SK-N-SH (cell line): ENCODE results near the gene ARFRP1. TPM values are rescaled to one million over a fixed set of nuclear protein-coding genes. Genes with fewer than 3 reads are reported as not detected.

ENCODE experiments used
- CTCF ChIA-PET: fragments of 300-600, 350-600 bp; formaldehyde crosslinking; extraction: SDS; loops from one replicate; lab custom pipeline; 2021; lab: Yijun Ruan, JAX
- POLR2A ChIA-PET: fragments of 350-600 bp; sonication (Branson Sonifier 250); formaldehyde crosslinking; extraction: SDS; loops from one replicate; lab custom pipeline; 2020; ENCODE audit warnings: antibody characterized with exemption, inconsistent platforms; lab: Yijun Ruan, JAX
- DNase-seq: peaks from one replicate; pipeline ENCODE4 v3.0.0; 2012
- H2AFZ ChIP-seq: fragments of 200-600 bp; sonication (generic); 2 replicates; pipeline ENCODE4 v1.8.1; 2016; ENCODE audit warnings: antibody characterized with exemption, mild to moderate bottlenecking, low read depth
- H3F3A ChIP-seq: fragments of 200-600 bp; sonication (generic); replicated peaks from 2 replicates; pipeline ENCODE3; 2016; ENCODE audit warnings: antibody characterized with exemption, mild to moderate bottlenecking; ENCODE audit not compliant: insufficient read depth
- H3K27ac ChIP-seq, 2 experiments: fragments of 200-500 bp in 1 of 2; fragments of 200-600 bp in 1 of 2; sonication (Bioruptor generic) in 1 of 2; sonication (generic), shearing (Covaris generic) in 1 of 2; 2 replicates each; pipeline versions ENCODE4 v1.5.1 to v1.6.1; 2014 to 2016; ENCODE audit warnings: low read depth in 2 of 2, inconsistent platforms in 1 of 2, low read length in 1 of 2, mild to moderate bottlenecking in 1 of 2, mixed read lengths in 1 of 2
- H3K27me3 ChIP-seq: fragments of 200-600 bp; sonication (generic), shearing (Covaris generic); 2 replicates; pipeline ENCODE4 v1.6.1; 2016; ENCODE audit warnings: mixed run types; ENCODE audit not compliant: insufficient read depth
- H3K36me3 ChIP-seq, 2 experiments: fragments of 200-500 bp in 1 of 2; fragments of 200-600 bp in 1 of 2; sonication (Bioruptor generic) in 1 of 2; sonication (generic) in 1 of 2; replicated peaks in 1 of 2; 2 replicates each; pipeline versions ENCODE3 to v1.5.1; 2014 to 2016; ENCODE audit warnings: low read length in 1 of 2, mild to moderate bottlenecking in 1 of 2; ENCODE audit not compliant: insufficient read depth in 2 of 2, control insufficient read depth in 1 of 2
- H3K4me1 ChIP-seq, 2 experiments: fragments of 200-500 bp in 1 of 2; fragments of 200-600 bp in 1 of 2; sonication (Bioruptor generic) in 1 of 2; sonication (generic), shearing (Covaris generic) in 1 of 2; 2 replicates each; pipeline versions ENCODE4 v1.5.1 to v1.6.1; 2014 to 2016; ENCODE audit warnings: low read depth in 1 of 2, low read length in 1 of 2, mixed run types in 1 of 2; ENCODE audit not compliant: insufficient read depth in 2 of 2, control insufficient read depth in 1 of 2
- H3K4me2 ChIP-seq: fragments of 200-600 bp; sonication (generic), shearing (Covaris generic); 2 replicates; pipeline ENCODE4 v1.6.1; 2017; ENCODE audit warnings: mixed run types
- H3K4me3 ChIP-seq, 2 experiments: fragments of 200-500 bp in 1 of 2; fragments of 200-600 bp in 1 of 2; sonication (Bioruptor generic) in 1 of 2; sonication (generic), shearing (Covaris generic) in 1 of 2; 2 replicates each; pipeline versions ENCODE4 v1.5.1 to v1.8.1; 2014 to 2016; ENCODE audit warnings: low read depth in 2 of 2, inconsistent platforms in 1 of 2, low read length in 1 of 2, mild to moderate bottlenecking in 1 of 2, mixed read lengths in 1 of 2, moderate library complexity in 1 of 2
- H3K79me2 ChIP-seq: fragments of 200-600 bp; sonication (generic); 2 replicates; pipeline ENCODE4 v1.8.1; 2017; ENCODE audit warnings: mild to moderate bottlenecking; ENCODE audit not compliant: insufficient read depth
- H3K9ac ChIP-seq: fragments of 200-600 bp; sonication (generic); 2 replicates; pipeline ENCODE4 v1.6.1; 2017; ENCODE audit warnings: mixed run types
- H3K9me2 ChIP-seq: fragments of 200-600 bp; sonication (generic); 2 replicates; pipeline ENCODE4 v1.6.1; 2017; ENCODE audit warnings: mixed run types
- H3K9me3 ChIP-seq: fragments of 200-600 bp; sonication (generic); 2 replicates; pipeline ENCODE4 v1.6.1; 2017; ENCODE audit warnings: mixed run types, mild to moderate bottlenecking, moderate library complexity
- H4K20me1 ChIP-seq: fragments of 200-600 bp; sonication (generic); 2 replicates; pipeline ENCODE4 v1.6.1; 2017; ENCODE audit warnings: mild to moderate bottlenecking, mixed run types; ENCODE audit not compliant: insufficient read depth
- CTCF ChIP-seq: fragments of 200-600 bp; sonication (generic); IDR thresholded peaks from 2 replicates; pipeline ENCODE4 v1.6.1; 2017; ENCODE audit warnings: antibody characterized with exemption, mild to moderate bottlenecking, moderate library complexity
- POLR2AphosphoS5 ChIP-seq: IDR thresholded peaks from 2 replicates; pipeline ENCODE4 v1.6.1; 2012; ENCODE audit warnings: low read depth, low read length
- RAD21 ChIP-seq: IDR thresholded peaks from 2 replicates; pipeline ENCODE4 v1.6.1; 2012; ENCODE audit warnings: mild to moderate bottlenecking, low read length
- REST ChIP-seq: IDR thresholded peaks from 2 replicates; pipeline ENCODE4 v1.6.1; 2012; ENCODE audit warnings: mild to moderate bottlenecking, low read depth, low read length, moderate library complexity
- SMC3 ChIP-seq: IDR thresholded peaks from 2 replicates; pipeline ENCODE4 v1.6.1; 2012; ENCODE audit warnings: low read depth, low read length, improper control_type of control experiment
- TCF12 ChIP-seq: IDR thresholded peaks from 2 replicates; pipeline ENCODE4 v1.4.0; 2012
- YY1 ChIP-seq: IDR thresholded peaks from 2 replicates; pipeline ENCODE4 v1.4.0; 2012; ENCODE audit warnings: low read depth, mild to moderate bottlenecking
- WGBS: methylation state at CpG from one replicate; pipeline ENCODE4 v1.1.6; 2017; ENCODE audit warnings: low lambda C conversion rate; 5-methylcytosine and 5-hydroxymethylcytosine counted together
- polyA plus RNA-seq, 3 experiments: library from polyadenylated mRNA; depleted of rRNA; stranded (reverse); fragments of >200 nt; gene quantifications; 2 replicates each; pipeline ENCODE4 v1.2.3, GENCODE V29; 2012

Gene ARFRP1
- polyA plus RNA-seq, 1 of the 3 experiments (the other 2 are of a cell fraction): 72.8 TPM

- CTCF ChIA-PET: interaction anchor here (1.4 to 1.7 kb wide), 2 partner anchors 12 to 38 kb away, joined by 3 to 6 read pairs; no protein-coding TSS in a partner anchor
- no peaks in the 10 kb centered on the region for H3K9me2 ChIP-seq
- peaks cover 0 to 23% of the 10 kb centered on the region in 2 experiments for H3K36me3 ChIP-seq
- peaks cover 18% of the 10 kb centered on the region for H3K79me2 ChIP-seq
- no peak overlapping the region for H3K4me3 ChIP-seq
- no peak overlapping the region for H2AFZ ChIP-seq
- no peak overlapping the region for H3K9ac ChIP-seq
- 87% methylated on average over 9 of the region's 30 CpGs for WGBS
- TF ChIP-seq RAD21: no peak
- peak; percentile 16; the same call in 1 of the 2 replicates for TF ChIP-seq POLR2AphosphoS5
- TF ChIP-seq CTCF: no peak
- no peak for TF ChIP-seq REST
- H3K27ac ChIP-seq: no peak overlapping the region
- POLR2A ChIA-PET: no interaction called here
- no peaks in the 10 kb centered on the region for H3K27me3 ChIP-seq
- H3K4me1 ChIP-seq: peaks cover 0 to 14% of the 10 kb centered on the region in 2 experiments; a peak in 1 of 4 replicates
- peaks cover 9% of the 10 kb centered on the region for H3F3A ChIP-seq
- no peak overlapping the region for H3K4me2 ChIP-seq
- DNase-seq: peak; percentile 31
- H4K20me1 ChIP-seq: peaks cover 12% of the 10 kb centered on the region
- no peaks in the 10 kb centered on the region for H3K9me3 ChIP-seq
Observed at GRCh38 chr20:63736893-63737694, 29.3 kb upstream of the ARFRP1 start.

- H3K27ac ChIP-seq: no peak within 1 kb of the TSS
- peaks cover 0 to 18% of the 10 kb centered on the region in 2 experiments for H3K36me3 ChIP-seq
- H4K20me1 ChIP-seq: peaks cover 8% of the 10 kb centered on the region; the same call in 1 of the 2 replicates
- TF ChIP-seq YY1: no peak
- no peak for TF ChIP-seq TCF12
- no peak for TF ChIP-seq SMC3
- H3K4me2 ChIP-seq: no peak within 1 kb of the TSS
- POLR2A ChIA-PET: interaction anchor here (0.6 kb wide), 1 partner anchor 39 kb away, joined by 3 read pairs; no protein-coding TSS in a partner anchor
- H3K9me3 ChIP-seq: no peaks in the 10 kb centered on the region
- peaks cover 0 to 5% of the 10 kb centered on the region in 2 experiments; a peak in 1 of 4 replicates for H3K4me1 ChIP-seq
- H3K4me3 ChIP-seq: no peak within 1 kb of the TSS
- CTCF ChIA-PET: interaction anchor here (1.4 to 1.7 kb wide), 2 partner anchors 11 to 39 kb away, joined by 3 to 6 read pairs; no protein-coding TSS in a partner anchor
- no peak within 1 kb of the TSS for H2AFZ ChIP-seq
- WGBS: 100% methylated on average over 5 of the region's 31 CpGs
- H3K27me3 ChIP-seq: no peaks in the 10 kb centered on the region
- no peaks in the 10 kb centered on the region for H3K9me2 ChIP-seq
- H3F3A ChIP-seq: peaks cover 17% of the 10 kb centered on the region
- peaks cover 16% of the 10 kb centered on the region for H3K79me2 ChIP-seq
- H3K9ac ChIP-seq: no peak within 1 kb of the TSS
- DNase-seq: peak; percentile 28
Observed at GRCh38 chr20:63735859-63736718, 28.3 kb upstream of the ARFRP1 start, which contains the start of gene LIME1. LIME1 (plus strand) TSS chr20:63736664; CDS start chr20:63737550, 886 bp downstream.
